CD4-positive, alpha-beta T cell treated with Interferon gamma for 1 hour (primary cell): Measurements from ENCODE around the gene FFAR2.
A peak's percentile ranks its signal among the peaks of the same experiment; 100 is the strongest.

Experiments used
- DNase-seq: peaks from one replicate; pipeline ENCODE4 v3.0.0-alpha.2; 2020

Gene FFAR2

DNA sequence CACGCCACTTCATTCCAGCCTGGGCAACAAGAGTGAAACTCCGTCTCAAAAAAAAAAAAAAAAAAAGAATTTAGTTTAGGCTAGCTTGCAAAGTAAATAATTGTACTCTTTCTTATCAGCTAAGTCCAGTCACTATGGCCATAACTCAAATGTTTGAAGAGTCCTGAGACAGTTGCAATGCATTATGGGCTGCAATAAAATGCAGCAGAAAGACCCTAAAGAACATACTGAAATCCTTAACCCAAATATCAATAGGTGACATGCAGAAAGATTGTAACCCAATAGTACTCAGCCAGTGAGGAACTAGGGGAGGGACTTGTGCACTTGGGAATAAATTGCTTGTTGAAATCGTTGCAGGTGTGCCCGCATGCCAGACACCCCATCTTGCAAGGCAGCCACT lies 20.9 kb upstream of the FFAR2 start:
- no peak for DNase-seq

DNA sequence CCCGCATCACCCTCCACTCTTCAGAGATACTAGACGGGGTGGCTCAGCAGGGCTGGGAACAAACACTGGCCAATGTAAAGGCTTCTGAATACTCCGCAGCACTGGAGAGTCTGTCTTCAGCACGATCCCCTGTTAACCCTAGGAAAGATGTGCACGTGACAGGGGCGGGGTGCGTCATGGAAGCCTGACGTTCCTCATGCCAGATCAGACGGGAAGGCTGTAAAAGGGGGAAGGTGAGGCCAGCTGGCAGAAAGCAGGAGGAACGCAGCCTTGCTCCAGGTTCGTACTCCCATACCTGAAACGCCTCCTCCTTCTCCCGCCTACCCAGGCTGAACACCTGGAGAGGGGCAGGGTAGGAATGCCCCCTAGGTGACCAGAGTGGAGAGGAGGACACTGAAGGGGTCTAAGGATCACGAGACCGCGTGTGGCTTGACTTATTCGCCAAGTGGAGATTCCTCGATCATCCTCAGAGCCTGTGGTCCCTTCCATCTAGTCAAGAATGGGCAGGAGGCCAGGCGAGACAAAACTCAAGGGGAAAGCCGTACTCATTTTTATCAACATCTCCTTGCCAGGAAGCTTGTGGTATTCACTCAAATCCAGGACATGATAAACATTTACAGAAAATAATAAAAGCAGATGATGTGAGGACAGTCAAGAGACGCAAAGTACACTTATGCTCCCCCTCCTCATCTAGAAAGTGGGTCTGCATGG lies 18.2 kb upstream of the FFAR2 start:
- DNase-seq, result no peak

DNA sequence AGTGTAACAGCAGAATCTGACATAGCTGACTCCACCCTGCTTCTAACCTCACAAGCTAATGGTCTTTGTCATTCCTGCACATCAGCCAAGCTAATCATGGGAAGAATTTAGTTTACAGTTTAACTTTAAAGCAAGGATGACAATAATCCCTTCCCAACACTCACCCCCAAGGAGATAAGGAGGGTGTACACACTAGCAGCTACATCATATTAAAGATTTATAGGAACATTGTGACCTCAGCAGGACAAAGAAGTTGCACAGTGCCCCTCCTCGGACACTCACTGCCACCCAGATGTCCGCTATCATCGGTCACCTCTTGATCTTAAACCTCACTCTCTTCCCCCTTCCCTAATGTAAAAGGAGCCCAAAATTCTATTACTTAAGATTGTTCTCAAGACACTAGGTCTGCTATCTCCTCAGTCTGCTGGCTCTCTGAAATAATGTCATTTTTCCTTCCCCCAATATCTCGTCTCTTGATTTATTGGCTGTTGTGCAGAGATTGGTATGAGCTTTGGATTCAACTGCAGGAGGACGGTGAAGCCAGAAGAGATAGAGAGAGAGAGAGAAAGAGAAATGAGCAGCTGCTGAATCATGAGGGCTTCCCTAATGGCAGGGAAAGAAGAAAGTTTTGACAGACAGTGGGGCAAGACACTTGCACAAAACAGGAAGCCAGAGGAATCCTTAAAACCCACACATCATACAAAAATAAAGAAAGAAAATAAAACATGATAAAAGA lies 17.5 kb upstream of the FFAR2 start:
- no peak for DNase-seq

DNA sequence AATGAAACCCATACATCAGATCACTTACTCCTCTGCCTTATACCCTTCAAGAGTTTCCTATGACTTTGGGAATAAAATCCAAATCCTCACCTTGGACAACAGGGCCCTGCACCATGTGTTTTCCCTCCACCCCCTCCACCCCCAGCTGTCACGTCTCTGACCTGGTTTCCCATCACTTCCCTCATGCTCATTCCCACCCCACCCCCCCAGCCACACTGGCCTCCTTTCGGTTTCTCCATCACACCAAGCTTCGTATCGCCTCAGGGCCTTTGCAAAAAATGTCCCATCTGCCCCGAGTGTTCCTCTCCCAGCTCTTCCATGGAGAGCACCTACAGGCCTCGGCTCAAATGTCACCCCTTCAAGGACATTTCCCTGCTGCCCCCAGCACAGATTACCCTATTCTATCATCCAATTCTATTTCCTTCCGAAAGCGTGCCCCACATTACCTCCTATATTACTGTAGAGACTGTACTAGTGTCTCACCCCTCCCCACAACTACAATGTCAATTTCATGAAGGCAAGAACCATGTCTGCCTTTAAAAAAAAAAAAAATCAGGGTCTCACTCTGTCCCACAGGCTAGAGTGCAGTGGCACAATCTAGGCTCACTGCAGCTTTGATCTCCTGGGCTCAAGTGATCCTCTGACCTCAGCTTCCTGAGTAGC lies 16.8 kb upstream of the FFAR2 start:
- no peak for DNase-seq

DNA sequence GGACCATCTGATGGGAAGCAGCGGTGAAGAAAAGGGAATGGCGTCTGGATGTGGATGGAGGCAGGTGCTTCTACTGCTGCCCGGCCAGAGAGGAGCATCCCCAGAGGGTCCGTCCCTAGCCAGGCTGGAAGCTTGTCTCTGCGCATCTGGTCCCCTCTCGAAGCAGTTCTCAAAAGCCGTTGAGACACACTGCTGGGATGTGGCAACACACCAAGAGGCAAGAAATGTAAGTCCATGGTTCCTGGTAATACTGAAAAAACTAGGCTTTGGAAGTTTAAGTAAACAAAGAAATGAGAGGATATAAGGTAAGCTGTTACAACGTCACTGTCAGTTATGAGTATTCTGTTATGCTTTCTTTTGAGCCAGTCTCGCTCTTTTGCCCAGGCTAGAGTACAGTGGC lies 15.1 kb upstream of the FFAR2 start:
- no peak for DNase-seq

DNA sequence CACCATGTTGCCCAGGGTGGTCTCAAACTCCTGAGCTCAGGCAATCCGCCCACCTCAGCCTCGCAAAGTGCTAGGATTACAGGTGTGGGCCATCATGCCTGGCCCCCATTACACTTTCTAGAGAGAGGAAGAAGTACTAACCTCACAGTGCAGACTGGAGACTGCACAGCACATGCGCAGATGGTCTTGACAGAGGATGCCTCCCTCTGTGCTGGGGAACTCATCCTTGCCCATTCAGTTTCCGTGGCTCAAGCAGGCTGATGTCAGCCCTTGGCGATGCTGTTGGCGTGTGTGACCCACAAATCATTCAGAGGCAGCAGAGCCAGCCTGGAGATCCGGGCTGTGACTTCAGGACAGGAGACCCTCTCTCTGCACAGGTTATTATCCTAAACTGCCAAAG lies 14.6 kb upstream of the FFAR2 start:
- DNase-seq, result no peak

GRCh38 chr19:35435896-35436295 lies 12.2 kb upstream of the FFAR2 start:
- no peak for DNase-seq

DNA sequence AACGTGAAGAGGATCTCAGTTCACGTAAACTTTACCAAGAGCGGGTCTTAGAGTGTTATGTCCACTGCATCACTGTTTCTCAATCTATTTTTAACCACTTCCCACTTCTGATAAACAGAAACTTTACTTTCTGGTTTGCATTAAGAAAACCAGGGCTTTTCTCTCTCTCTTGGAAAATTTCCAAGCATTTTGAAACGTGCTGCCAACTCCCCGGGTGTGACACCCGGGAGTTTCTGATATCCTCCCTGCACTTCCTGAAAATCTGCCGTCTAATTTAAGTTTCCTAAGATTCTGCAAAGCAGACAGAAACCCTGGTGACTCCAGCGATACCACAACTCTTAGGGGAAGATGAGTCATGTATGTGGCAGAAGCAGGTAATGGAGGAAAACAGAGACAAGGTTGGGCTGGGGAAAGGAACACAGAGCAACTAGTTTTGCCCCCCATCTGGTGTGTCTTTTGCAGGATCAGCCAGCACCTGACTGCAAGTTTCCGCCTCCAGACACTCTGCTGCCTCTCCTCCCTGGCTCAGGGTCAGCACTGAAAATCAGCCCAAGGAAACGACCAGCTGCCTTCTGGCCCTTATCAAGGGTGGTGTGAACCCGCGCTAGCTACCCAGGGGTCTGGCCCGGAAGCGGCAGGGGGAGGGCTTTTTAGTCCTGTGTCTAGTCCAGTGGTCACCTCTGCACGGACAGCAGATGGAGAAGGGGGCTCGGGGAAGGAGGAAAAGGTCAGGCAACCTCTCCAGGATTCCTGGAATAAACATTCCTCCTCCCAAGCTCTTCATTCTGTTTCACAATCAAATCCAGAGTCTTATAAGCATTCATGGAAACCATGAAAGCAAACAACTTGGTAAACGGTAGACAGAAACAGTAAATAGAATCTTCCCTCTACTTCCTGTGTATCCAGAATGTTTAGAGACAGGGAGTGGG lies 11.3 kb upstream of the FFAR2 start:
- DNase-seq, result peak; percentile 69

DNA sequence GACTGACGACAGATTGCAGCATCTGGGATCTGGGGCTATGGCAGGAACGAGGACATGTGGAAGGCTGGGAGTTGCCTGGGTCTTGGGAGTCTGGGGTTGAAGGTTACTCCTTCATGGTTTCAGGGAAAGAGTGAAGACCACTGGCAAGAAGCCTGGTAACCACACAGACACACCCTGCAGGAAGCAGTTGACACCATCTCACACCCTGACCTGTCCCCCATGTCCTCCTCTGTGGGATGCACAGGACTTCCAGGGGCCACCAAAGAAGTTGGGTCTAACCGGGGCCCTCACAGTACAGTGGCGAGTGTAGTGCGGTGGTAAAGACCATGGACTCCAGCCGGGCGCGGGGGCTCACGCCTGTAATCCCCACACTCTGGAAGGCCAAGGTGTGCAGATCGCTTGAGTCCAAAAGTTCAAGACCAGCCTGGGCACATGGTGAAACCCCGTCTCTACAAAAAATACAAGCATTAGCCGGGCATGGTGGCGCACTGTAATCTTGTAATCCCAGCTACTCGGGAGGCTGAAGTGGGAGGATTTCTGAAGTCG lies 10.6 kb upstream of the FFAR2 start:
- no peak for DNase-seq

- DNase-seq, result no peak
Measured at GRCh38 chr19:35438096-35438495, 10.0 kb upstream of the FFAR2 start.

- no peak for DNase-seq
Measured at GRCh38 chr19:35438527-35438926, 9.5 kb upstream of the FFAR2 start.

DNA sequence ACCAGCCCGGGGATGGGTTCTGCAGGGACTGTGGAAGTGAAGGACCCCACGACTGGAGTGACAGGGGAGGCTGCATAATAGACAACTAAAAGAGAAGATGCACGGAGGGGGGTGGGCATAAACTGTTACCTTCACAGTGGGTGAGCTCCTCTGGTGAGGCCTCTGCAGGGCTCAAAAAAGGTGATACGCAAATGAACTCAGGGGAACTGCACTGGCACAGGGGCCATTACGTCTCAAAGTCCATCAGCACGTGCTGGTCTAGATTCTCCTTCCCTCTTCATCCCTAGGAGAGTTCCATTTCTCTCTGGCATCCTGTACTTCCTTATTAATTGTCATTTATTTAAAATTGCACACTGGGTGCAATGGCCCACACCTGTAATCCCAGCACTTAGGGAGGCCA lies 8.1 kb upstream of the FFAR2 start:
- DNase-seq, result no peak

DNA sequence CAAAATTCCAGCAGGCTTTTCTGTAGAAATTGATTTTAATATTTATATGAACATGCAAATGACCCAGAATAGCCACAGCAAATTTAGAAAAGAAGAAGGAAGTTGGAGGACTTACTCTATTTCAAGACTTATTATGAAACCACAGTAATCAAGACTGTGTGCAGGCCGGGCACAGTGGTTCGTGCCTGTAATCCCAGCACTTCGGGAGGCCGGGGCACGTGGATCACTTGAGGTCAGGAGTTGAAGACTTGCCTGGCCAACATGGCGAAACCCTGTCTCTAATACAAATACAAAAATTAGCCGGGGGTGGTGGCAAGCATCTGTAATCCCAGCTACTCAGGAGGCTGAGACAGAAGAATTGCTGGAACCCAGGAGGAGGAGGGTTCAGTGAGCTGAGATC lies 6.0 kb upstream of the FFAR2 start:
- DNase-seq, result peak; percentile 74

DNA sequence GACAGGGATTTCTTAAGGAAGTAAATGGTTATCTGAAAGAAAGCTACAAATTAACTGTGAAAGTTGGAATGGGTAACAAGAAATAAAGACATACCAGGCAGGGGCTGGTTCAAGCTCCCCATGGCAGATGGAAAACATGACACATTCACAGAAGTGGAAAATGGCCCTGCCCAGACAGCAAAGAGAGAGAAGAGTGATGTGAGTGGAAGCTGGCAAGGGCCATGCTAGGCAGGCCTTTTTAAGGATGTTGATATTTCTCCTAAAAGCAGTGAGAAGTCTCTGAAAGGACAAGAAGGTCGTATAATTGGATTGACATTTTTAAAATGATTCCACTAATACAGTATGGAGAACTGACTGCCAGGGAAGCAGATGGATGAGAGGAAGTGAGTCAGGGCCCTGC lies 3.3 kb upstream of the FFAR2 start:
- DNase-seq, result no peak

DNA sequence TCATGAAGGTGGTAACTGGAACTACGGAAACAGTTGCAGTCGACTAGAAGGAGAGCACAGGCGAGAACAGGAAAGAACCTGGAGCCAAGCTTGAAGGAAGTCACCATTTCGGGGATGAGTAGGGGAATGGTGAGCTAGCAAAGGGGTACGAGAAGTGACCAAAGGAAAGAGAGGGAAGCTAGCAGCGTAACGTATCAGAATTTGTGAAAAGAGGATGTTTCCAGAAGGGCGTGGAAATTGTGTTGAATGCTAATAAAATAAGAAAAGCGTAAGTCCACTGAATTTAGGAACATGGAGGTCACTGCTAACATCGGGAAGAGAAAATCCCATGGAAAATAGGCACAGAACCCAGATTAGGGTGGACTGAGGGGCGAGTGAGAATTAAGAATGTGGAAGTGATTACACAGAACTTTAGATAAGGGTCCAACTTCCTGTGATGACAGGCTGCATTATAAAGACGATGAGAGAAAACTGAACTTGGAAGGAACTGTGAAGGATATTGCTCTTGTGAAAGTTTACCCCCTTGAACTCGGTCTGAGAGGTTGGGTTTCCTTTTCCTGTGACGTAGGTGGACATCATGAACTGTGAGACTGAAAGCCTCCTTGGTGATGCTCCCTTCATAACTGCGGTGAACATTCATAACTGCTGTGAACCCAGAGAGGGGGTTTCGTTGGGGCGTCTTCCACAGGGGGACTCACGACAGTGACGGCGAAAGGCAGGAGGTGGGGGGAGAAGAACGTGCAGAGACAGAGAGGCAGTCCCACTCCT lies 2.0 kb upstream of the FFAR2 start:
- peak; percentile 64 for DNase-seq

DNA sequence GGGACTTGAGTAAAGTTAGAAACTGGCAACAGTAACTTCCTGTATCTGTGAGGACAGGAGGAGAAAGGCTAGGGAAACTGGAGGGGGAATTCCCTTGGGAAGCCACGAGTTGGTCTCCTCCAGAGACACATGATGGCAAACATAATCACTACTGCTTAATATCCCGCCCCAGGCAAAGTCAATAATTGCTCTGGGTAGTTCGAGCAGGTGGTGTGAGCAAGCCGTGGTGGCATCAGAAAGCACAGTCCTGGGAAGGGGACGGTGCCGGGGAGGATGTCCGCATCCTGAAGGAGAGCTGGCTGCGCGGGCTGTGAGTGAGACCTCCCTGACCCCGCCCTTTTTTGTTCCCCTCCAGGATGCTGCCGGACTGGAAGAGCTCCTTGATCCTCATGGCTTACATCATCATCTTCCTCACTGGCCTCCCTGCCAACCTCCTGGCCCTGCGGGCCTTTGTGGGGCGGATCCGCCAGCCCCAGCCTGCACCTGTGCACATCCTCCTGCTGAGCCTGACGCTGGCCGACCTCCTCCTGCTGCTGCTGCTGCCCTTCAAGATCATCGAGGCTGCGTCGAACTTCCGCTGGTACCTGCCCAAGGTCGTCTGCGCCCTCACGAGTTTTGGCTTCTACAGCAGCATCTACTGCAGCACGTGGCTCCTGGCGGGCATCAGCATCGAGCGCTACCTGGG lies 1.4 kb downstream of the FFAR2 start:
- no peak for DNase-seq

- no peak for DNase-seq
Measured at GRCh38 chr19:35451338-35452096, 3.5 kb downstream of the FFAR2 start.

- DNase-seq, result no peak
Measured at GRCh38 chr19:35454663-35455062, 6.6 kb downstream of the FFAR2 start.

GRCh38 chr19:35455616-35456201 lies 7.7 kb downstream of the FFAR2 start:
- DNase-seq, result no peak

DNA sequence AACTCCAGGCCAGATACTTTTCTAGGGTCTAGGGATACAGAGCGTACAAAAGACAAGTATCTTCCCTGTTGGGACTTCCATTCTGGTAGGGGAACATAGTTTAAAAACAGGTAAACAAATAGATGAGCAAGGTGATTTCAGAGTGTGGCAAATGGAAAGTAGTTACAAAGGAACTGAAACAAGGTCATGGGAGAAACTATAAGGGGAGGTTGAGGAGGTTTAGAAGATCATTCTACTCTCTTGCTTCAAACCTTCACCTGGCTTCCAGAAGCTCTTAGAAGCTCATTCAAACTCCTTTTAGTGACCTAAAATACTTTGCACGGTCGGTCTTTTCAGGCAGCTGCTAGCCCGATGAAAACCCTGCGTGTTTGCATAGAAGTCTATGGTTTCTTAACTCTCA lies 9.1 kb downstream of the FFAR2 start:
- DNase-seq, result no peak
